AG09309 (cell line): ENCODE measurements around the gene CDK14.
"Not testable (repeated sequence)": the region's sequence is repeated elsewhere in the genome, so short reads cannot be mapped to it uniquely, and the experiment has no call there.

Experiments
- DNase-seq: peaks from one replicate; pipeline ENCODE4 v3.0.0-alpha.2; 2010; ENCODE audit warnings: low read depth
- H3K4me3 ChIP-seq: 2 replicates; pipeline ENCODE4 v1.5.1; 2011; ENCODE audit warnings: mild to moderate bottlenecking, low read depth, low read length, moderate library complexity; ENCODE audit not compliant: control insufficient read depth
- CTCF ChIP-seq: IDR thresholded peaks from 2 replicates; pipeline ENCODE4 v1.5.1; 2011; ENCODE audit warnings: mild to moderate bottlenecking, low read depth, low read length, inconsistent platforms; ENCODE audit not compliant: insufficient read depth, control insufficient read depth; ENCODE audit errors: missing control alignments

Gene CDK14

GRCh38 chr7:90763108-90763507 is 167.0 kb downstream of the CDK14 start:
- no peak for DNase-seq
- no peak overlapping the region for H3K4me3 ChIP-seq
- TF ChIP-seq CTCF, result no peak

DNA sequence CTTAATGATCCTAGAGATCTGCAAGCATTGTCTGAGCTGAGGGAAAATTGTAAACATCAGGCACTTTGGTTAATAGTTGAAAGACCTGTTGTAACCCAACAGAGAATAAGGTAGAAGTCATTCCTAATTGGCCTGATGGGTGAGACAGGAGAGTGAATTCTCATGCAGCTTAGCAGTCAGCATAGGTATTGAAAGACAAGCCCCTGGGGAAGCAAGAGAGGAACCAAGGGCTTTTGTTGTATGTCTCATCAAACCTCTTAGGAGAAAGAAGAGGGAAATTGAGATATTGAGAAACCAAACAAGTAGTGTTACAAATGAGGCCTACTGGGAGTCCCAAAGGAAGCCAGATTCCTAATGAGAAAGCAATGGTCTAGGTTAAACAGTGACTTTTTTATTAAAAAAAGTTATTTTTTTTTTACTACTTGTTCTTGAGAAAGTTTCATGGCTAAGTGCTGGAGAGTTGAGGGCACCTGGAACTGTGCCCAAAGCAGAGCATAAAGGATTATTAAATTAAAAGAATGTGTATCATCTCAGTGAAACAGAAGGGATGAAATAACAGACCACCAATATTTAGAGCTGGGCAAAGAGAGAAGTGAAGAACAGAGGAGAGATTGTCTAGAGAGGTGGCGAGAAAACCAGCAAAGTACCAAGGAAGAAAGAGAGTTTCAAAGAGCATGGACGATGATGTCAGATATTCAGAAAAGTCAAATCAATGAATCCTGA is 168.9 kb downstream of the CDK14 start:
- TF ChIP-seq CTCF, result no peak
- H3K4me3 ChIP-seq, result no peak overlapping the region
- no peak for DNase-seq

DNA sequence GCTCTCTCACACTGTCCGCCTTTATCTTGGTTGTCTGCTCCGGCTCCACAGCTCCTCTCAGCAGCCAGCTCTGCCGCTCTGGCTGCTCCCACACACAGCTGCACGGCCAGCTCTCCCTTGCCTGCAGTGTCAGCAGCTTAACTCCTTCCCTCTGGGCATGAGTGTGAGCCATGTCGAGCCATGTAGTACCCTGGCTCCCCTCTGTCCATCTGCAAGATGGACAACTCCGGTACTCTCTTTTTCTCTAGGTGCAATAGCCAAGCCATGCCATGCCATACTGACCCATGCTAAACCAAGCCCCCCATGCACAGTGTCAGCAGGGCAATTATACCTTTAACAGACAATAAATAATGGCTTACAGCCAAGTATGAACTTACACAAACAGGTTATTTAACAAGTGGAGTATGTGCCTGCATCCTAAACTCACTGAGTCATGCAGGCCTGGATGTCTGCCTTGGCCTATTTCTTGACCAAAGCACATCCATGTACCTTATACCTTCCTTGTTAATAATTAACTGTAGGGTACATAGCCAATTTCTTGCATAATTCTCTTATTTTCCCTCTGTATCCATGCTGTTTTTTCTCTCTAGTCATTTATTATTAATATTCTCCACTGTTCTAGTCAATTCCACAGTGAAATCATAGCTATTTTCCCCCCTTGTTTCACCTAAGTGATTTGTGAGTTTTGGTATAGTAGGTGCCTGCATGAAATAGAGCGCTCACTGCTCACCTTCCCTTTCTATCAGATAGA is 170.9 kb downstream of the CDK14 start:
- TF ChIP-seq CTCF, result no peak
- no peak overlapping the region for H3K4me3 ChIP-seq
- DNase-seq, result no peak

DNA sequence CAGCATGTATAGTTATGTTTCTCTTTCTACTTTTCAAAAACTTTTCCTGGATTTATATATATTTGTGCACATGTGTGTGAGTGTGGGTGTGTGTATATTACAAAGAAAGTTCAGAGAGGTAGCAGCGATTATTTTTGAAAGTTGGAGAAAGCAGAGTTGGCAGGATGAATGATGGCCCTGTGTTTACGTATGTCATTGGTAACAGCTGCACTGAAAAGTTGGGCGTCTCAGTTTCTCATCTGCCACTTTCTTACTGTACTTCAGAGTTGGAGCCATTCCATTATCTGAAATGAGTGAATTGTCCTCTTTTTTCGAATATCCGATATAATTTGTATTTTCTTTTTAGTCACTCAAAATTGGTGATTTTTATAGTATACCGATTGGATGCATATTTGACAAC is 172.2 kb downstream of the CDK14 start:
- H3K4me3 ChIP-seq, result no peak overlapping the region
- no peak for TF ChIP-seq CTCF
- DNase-seq, result no peak

DNA sequence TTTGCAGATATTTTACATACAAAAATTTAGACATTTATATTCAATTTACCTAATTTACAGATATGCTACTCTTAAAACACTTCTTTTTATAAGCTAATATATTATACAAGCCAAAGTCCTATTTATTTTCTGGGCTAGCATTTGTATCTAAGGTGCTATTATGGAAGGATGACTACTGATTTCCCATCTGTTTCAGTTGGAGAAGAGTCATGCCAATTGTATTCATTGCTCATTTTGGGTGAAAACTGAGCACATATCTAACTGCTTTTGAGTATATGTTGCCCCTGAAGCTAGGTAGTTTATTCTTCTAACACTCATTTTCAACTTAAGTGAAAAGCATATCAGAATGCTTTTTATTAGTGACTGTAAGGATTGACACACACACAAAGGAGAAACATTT is 172.9 kb downstream of the CDK14 start:
- TF ChIP-seq CTCF, result no peak
- no peak for DNase-seq
- H3K4me3 ChIP-seq, result no peak overlapping the region

DNA sequence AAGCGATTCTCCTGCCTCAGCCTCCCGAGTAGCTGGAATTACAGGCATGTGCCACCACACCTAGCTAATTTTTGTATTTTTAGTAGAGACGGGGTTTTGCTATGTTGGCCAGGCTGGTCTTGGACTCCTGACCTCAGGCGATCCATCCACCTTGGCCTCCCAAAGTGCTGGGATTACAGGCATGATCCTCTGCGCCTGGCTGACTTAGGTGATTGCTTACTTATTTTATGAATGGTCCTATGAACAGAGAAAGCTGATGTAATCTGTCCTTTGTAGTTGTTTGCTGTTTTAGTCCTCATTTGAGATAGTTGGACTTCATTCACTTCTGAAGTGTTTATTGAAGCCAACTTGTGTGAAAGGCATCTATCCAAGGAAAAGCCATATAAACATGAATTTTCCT is 173.4 kb downstream of the CDK14 start:
- DNase-seq, H3K4me3 ChIP-seq: not testable (repeated sequence)

- DNase-seq, result peak; percentile 43
- H3K4me3 ChIP-seq, result no peak overlapping the region
- TF ChIP-seq CTCF, result no peak
Measured at GRCh38 chr7:90771281-90771680, 175.2 kb downstream of the CDK14 start.
